Left lung (tissue), 10 donors: ENCODE measurements around the gene CYP39A1. TPM values are rescaled to one million over a fixed set of nuclear protein-coding genes. Genes with fewer than 3 reads are reported as not detected.

Source experiments
- ATAC-seq: fragments of 200-7000 bp; cut with Tn5 transposase; one replicate; pipeline ENCODE4 v1.9.1; 2020; ENCODE audit warnings: moderate library complexity
- DNase-seq, 4 donors: peaks; one replicate each; pipeline ENCODE4 v3.0.0-alpha.2; 2013 to 2020
- H3K27ac ChIP-seq, 2 donors: fragments of 200-600 bp; sonication (generic) in 1 of 2; one replicate each; pipeline versions ENCODE4 v1.5.0 to v1.8.0; 2020 to 2021
- H3K27me3 ChIP-seq, 2 donors: fragments of 200-600 bp; sonication (generic) in 1 of 2; one replicate each; pipeline versions ENCODE4 v1.5.0 to v1.8.0; 2020 to 2021
- H3K36me3 ChIP-seq, 2 donors: fragments of 200-600 bp; sonication (generic) in 1 of 2; one replicate each; pipeline versions ENCODE4 v1.5.0 to v1.8.0; 2020 to 2021
- H3K4me1 ChIP-seq, 2 donors: fragments of 200-600 bp; one replicate each; pipeline ENCODE4 v1.8.0; 2021
- H3K4me3 ChIP-seq, 2 donors: fragments of 200-600 bp; sonication (generic) in 1 of 2; one replicate each; pipeline versions ENCODE4 v1.5.0 to v1.8.0; 2020 to 2021; ENCODE audit warnings: mild to moderate bottlenecking in 1 of 2
- H3K9me3 ChIP-seq, 2 donors: fragments of 200-600 bp; sonication (generic) in 1 of 2; one replicate each; pipeline versions ENCODE4 v1.5.0 to v1.8.0; 2020 to 2021
- CTCF ChIP-seq, 2 donors: fragments of 200-600 bp; sonication (generic) in 1 of 2; IDR thresholded peaks; one replicate each; pipeline versions ENCODE4 v1.5.0 to v1.8.0; 2021; ENCODE audit warnings: antibody characterized with exemption in 2 of 2
- intact Hi-C, 2 donors: fragments of 100-400 bp; cut with DNase I; formaldehyde crosslinking; loops; one replicate each; pipeline versions ENCODE4 v1.11.2 to v1.14.2; 2022
- polyA plus RNA-seq, 6 donors: library from polyadenylated mRNA; unstranded; fragments of 120-200 nt; gene quantifications; one replicate each; pipeline ENCODE4 v1.2.1, GENCODE V29; 2013; ENCODE audit not compliant: insufficient read length in 6 of 6
- total RNA-seq, 2 donors: library from RNA; stranded (reverse); fragmentation: NEBNext Ultra II Directional; extraction: Animal tissue kit (Norgen Biotek cat#: 25700); gene quantifications; one replicate each; pipeline ENCODE4 v1.2.1, GENCODE V29; 2021
- donor health status: DM: no; HTN: yes; CAD: no.
- donor health status: DM: no; HTN: no; CAD: no.

Gene CYP39A1
- total and polyA plus RNA-seq, 8 donors: 4.5 to 11.9 (median 9.8) TPM

GRCh38 chr6:46507426-46507825 lies 145.2 kb downstream of the CYP39A1 start:
- no peak for TF ChIP-seq CTCF (IDR thresholded peaks at IDR 0.05)
- intact Hi-C loops: no loop called here
- H3K36me3 ChIP-seq: no peaks in the 10 kb centered on the region
- ATAC-seq (peak; percentile 49), DNase-seq (no peak)
- no peaks in the 10 kb centered on the region for H3K27me3 ChIP-seq
- H3K27ac ChIP-seq: no peak overlapping the region
- H3K4me3 ChIP-seq: no peak overlapping the region
- no peaks in the 10 kb centered on the region for H3K4me1 ChIP-seq
- no peaks in the 10 kb centered on the region for H3K9me3 ChIP-seq

DNA sequence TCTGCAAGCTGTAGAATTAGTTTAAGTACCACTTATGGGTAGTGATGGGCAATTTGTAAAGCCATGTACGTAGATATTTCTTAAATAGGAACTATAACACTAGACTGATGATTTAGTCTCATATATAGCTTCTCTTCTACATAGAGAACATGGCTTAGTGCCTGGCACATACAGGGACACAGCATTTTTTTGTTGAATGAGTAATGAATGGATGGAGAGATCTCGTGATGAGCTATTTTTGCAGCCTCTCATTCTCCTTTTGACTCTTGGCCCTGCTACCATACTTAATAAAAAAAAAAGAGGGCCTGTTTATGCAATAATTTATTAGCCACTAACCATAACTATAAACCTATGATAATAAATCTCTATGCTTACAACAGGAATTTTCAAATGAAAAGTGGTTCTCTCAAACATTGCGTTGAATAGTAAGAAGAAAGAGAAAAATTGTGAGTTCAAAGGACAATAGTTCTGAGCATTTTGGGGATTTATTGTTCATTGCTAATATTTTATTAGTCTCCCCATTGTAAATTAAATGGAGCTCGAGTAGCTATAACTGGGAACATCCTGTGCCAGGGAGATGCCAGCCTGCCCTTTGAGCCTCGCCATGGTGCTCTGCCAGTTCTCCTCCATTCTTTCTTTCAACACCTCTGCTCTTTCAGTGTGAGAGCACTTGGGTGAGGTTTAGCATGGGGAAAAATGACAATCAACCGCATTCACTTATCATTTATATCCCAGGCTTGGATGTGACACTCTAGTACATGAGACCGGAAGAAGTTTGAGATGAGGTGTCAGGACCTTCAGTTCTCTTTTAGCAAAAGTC lies 146.7 kb downstream of the CYP39A1 start:
- no peak overlapping the region for H3K27ac ChIP-seq
- no peaks in the 10 kb centered on the region for H3K9me3 ChIP-seq
- no peak for DNase-seq
- no peak for ATAC-seq
- H3K27me3 ChIP-seq: no peaks in the 10 kb centered on the region
- no peaks in the 10 kb centered on the region for H3K36me3 ChIP-seq
- no peak for TF ChIP-seq CTCF (IDR thresholded peaks at IDR 0.05)
- H3K4me1 ChIP-seq: no peaks in the 10 kb centered on the region
- intact Hi-C loops: no loop called here
- no peak overlapping the region for H3K4me3 ChIP-seq

GRCh38 chr6:46504242-46504641 lies 148.4 kb downstream of the CYP39A1 start:
- Histone ChIP-seq H3K36me3 (no peaks in the 10 kb centered on the region), H3K4me1 (no peaks in the 10 kb centered on the region), H3K27ac (no peak overlapping the region), H3K4me3 (no peak overlapping the region), H3K9me3 (no peaks in the 10 kb centered on the region), H3K27me3 (no peaks in the 10 kb centered on the region)
- no peak for ATAC-seq
- DNase-seq: no peak
- no peak for TF ChIP-seq CTCF (IDR thresholded peaks at IDR 0.05)
- intact Hi-C loops: no loop called here

DNA sequence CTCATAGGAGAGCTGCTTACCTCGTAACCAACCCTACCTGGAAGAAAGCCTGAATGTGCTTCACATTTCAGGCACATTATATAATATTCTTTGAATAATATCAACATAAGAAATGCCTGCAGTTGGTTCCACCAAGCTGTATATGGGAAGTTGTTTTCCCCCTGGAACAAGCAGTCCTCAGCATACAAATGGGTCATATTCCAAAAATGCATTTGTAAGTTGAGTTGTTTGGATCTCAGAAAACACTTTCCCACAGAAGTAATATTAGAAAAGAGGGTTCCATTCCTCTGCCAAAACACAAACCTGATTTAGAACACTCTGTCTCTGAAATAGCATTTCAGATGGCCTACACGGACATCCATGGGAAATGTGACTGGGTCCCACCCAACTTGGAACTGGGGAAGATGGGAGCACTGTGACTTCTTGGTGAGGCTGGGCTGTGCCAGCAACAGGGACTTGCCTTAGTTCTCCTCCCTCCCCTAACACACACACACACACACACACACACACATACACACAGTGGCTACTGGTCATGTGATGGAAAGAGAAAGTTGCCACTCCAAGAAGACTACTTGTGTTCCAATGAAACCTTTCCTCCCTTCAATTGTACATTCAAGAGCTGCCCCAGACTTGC lies 150.0 kb downstream of the CYP39A1 start:
- peaks cover 0 to 3% of the 10 kb centered on the region in 2 donors for H3K27me3 ChIP-seq
- H3K27ac ChIP-seq: no peak overlapping the region
- ATAC-seq (no peak), DNase-seq (no peak)
- no peak overlapping the region for H3K4me3 ChIP-seq
- H3K9me3 ChIP-seq: no peaks in the 10 kb centered on the region
- no peaks in the 10 kb centered on the region for H3K36me3 ChIP-seq
- H3K4me1 ChIP-seq: no peaks in the 10 kb centered on the region
- intact Hi-C loops: no loop called here
- no peak for TF ChIP-seq CTCF (IDR thresholded peaks at IDR 0.05)
